GM21528 (cell line): ENCODE data around the gene INPP5B.

Source experiments
- ATAC-seq: cut with Tn5 transposase; IDR thresholded peaks from one replicate; pipeline ENCODE4 v1.9.1; 2021; ENCODE audit warnings: mild to moderate bottlenecking, moderate library complexity; ENCODE audit not compliant: unreplicated experiment, low FRiP score

The INPP5B gene

DNA sequence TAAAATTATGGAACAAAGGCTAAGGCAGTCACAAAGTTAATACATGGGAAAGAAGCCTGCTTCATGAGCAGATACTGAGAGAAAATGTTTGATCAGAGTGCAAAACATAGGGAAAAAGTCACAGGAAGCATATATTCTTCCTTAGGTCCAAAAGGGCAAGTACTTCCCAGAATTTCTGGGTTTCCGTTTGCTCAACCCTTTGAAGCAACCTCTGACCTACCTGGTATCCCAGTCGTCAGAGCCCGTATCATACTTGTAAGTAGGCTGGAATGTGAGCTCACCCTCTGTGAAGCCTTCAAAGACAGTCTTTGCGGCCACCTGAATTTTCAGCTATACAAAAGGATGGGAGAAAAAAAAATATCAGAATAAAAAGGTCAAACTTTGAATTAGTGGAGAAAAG lies 67.0 kb downstream of the INPP5B start:
- ATAC-seq: no peak

DNA sequence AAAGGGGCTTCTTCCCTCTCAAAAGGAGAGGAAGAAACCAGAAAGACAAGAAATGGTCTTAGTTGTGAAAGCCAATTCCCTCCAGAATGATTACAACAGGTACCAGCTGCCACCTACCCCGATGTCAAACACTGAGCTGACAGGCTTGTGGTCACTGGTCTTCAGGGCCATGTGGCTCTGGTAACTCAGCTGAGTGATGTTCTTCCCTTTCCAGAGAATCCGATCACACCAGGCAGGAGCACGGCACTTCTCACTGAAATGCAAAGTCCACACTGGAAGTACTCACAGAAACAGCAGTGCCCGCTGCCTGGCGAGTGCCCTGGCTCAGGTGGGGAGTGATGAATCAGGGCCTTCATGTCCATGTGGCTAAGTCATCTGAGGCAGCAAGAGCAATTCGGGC lies 68.8 kb downstream of the INPP5B start:
- no peak for ATAC-seq

DNA sequence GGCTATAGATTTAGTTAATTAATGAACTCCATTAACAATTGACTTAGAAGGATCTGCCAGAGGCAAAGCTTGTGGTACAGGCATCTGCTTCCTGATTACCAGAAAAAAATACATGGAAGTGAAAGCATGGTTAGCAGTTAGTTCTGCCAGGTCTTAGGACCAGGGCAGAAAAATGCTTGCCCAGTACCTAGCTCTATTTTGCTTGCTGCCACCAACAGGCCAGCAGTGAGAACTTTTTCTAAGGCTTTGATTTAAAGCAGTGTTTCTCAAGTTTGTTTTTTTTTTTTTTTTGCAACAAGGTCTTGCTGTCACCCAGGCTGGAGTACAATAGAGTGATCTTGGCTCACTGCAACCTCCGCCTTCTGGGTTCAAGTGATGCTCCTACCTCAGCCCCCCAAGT lies 71.0 kb downstream of the INPP5B start:
- ATAC-seq: no peak

DNA sequence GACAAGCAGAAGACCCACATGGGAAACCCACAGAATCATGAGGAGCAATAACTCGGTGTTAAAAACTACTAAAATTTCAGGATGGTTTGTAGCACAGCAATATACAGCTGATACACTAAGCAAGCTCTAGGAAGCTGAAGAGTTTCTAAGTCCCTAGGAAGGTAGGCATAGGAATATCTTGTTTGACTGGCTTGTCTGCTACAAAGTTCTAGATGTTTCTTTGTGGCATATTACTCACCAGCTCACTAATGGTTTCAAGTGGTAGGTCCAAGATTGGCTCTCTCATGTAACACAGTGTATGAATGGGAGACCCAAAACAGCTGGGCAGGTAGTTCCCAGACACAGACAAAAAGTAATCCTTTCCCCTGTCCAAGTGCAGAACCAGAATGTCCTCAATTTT lies 74.2 kb downstream of the INPP5B start:
- no peak for ATAC-seq

DNA sequence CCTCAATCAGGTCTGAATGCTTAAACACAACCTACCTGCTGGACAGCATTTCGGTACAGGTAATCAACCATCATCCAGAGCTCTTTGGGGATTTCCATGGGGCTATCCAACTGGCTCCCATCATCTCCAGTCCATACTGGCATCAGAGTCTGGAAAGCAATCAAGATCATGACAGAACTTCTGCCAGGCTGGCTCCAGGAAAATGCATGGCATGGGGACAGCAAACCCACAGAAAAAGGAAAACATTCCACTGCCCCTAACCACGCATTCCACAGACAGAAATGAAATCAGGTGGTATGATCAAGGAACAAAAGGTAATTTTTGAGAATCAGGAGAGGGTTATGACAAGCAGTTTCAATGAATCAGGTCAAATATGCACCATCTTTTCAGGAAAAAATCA lies 78.4 kb downstream of the INPP5B start:
- ATAC-seq: no peak

DNA sequence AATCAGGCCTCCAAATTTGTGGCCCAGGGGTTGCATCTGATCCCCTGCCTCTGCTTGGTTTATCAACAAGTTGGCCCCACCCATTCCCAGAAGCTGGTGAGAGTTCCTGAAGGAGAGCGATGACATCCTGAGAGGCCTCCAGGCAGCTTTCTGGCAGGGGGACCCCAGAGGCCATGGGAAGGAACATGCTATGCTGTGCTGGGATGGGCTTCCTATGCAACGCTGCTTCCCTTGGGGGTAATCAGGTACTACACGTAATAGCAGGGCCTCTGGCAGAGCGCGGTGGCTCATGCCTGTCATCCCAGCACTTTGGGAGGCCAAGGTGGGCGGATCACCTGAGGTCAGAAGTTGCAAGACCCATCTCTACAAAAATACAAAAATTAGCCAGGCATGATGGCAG lies 79.1 kb downstream of the INPP5B start:
- ATAC-seq: no peak

DNA sequence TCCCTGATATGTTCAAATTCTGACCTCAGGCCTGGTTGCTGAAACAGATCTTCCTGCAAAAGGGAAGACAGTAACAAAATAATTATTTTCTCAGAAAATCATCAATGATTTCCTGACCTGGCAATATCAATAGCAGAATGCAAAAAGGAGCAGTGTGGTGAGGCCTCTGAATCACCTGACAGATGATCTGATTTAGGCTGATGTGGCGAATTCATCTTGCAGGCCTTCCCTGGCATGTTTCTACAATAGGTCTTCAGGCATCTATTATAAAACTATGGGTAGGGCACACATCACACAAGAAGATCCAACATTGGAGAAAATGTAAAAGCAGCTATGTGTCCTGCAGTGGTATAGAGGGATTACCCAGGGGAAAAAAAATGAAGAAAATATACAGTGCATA lies 80.4 kb downstream of the INPP5B start:
- no peak for ATAC-seq

DNA sequence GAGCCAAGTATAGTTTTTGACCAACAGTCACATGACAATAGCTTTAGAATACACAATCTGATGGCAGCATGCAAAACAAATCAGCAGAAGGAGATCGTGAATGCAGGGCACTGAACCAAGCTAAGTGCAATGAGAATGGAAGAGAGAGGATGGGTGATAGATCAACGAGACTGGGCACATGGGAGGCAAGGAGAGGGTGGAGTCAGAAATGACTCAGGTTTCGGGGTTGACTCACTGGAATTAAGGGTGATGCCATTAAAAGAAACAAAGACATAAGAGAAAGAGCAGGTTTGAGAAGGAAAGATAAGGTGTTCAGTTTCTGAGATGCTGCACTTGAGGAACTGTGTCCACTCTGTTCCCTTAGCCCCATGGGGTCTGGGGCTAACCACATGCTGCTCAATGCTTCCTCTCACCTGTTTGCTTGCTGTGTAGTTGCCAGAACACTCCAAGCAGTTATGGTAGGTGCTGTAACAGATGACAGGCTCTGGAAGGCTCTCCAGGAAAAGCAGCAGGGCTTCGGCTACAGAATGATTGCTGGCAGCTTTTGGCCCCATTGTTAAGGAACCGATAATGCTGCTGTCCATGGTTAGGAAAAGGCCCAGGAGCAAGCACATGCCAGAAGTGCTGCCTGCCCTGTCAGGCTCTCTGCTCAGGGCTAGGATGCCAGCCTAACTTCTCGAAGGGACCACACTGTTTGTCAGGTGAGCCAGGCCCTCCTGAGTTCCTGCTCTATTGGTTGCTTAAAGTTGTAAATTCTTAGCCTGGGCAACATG lies 81.3 kb downstream of the INPP5B start:
- ATAC-seq: no peak

DNA sequence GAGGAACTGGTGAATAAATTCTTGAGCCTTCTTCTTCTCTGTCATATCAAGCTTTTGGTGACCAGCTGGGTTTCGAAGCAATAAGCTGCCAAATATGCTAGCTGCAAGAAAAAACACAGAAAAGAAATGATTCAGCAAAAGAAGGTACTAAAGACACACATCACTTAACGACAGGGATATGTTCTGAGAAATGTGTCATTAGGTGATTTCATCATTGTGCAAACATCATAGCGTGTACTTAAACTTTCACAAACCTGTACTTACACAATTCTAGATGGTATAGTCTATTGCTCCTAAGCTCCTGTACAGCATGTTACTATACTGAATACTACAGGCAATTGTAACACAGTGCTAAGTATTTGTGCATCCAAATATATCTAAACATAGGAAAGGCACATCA lies 84.5 kb downstream of the INPP5B start:
- no peak for ATAC-seq

DNA sequence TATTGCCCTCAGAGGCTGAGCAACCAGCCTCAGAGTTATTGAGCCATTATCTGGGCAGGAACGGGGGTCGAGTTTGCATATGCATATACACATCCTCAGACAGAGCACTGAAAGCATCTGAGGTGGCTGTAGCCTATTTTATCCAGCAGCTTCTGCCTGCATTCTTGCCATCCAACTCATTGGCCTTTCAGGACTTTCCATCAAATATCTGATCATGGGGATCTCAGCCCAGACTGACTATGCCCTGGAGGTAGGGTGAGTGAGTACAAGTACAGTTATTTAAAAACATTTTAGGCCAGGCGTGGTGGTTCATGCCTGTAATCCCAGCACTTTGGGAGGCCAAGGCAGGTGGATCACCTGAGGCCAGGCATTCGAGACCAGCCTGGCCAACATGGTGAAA lies 85.7 kb downstream of the INPP5B start:
- ATAC-seq: no peak

DNA sequence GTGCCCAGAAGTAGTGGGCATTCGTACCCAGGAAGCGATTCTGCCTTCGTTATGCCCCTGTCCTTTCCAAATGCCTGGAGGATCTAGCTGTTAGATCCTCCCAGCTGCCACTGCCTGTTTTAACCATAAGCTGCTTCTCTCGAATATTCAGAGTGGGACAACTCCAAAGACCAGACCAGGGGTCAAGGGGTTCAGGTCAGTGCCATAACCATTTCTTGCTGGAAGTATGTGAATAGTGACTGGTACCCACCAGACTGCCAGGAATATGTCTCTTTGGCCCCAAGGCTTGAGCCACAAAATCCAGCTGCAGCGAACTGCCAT lies 86.5 kb downstream of the INPP5B start:
- ATAC-seq: no peak

DNA sequence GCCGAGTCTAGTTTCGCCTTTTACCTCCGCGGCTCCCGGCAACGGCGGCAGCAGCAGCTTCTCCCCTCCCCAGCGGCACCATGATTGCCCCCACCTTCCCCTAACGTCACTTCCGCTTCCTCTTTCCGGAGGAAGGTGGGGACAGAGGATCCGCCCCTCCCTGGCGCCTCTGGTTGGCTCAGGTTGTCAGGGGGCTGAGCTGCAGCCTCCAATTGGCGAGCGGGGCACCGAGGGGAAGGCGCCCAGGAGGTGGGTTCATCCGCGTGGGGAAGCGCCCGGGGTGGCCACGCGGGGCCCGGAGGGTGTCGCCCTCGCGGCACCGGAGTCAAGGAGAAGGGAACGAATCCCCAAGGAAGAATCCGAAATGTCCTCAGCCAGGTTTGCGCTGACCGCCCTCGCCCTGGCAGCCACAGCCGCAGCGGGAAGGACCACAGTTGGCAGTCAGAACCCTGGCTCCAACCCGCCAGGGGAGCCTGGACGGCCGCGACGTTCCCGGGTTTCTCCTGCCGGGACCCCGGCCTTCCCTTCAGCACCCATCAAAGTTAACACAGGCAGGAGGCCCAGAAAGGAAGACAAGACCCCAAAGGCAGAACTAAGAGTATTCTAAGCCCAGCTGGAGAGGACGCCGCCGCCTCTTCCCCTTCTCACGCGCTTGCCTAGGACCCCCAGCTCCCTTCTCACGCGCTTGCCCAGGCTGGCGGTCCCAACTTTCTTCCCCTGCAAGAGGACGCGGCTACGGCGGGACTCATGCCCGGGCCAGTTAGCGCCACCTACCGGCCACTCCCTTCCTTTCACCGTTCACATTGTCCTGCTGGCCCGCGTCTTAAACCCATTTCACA lies 87.1 kb downstream of the INPP5B start, which contains the start of gene MTF1:
MTF1 (minus strand) TSS at position 86 of the 839 bp plus-strand sequence. CDS start 1,934 bp downstream, outside the sequence.
- ATAC-seq: peak; percentile 91

DNA sequence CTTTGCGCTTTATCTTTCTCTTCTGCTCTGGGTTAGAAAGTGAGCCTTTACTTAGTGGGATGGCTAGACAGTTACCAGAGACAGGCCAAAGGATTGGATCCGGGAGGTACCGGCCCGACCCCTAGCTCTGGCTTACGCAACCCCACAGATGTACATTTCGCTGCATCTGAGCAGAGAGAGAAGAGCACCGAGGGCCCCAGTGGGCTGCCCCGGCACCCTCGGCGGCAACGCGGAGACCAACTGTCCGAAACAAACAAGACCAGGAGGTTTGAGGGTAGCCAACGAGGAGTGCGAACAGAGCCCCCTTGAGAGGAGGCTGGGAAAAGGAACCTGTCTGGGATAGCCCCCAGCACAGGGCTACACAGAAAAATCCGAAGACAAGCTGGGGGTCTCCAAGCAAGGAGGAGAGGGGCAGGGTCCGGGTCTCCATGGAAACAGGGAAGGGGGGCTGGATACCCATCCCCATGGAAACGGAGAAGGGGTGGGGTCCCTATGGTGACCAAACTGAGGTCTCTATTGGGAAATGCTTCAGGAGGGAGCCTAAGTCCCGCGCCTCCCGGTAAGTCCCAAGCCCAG lies 87.8 kb downstream of the INPP5B start:
- peak; percentile 26 for ATAC-seq

DNA sequence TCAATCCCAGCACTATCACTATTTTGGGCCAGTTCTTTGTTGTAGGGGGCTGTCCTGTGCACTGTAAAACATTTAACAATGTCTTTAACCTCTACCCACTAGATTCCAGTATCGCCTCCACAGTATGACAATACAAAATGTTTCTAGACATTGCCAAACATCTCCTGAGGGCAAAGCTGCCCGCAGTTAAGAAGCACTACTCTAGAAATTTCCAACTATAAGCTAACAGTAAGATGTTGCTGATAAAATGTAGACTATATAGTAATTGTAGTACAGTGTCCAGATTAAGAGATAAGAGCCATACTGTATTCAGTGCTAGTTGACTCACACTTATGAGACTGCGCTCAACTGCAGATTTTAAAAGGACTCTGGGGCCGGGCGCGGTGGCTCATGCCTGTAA lies 92.4 kb downstream of the INPP5B start:
- no peak for ATAC-seq

DNA sequence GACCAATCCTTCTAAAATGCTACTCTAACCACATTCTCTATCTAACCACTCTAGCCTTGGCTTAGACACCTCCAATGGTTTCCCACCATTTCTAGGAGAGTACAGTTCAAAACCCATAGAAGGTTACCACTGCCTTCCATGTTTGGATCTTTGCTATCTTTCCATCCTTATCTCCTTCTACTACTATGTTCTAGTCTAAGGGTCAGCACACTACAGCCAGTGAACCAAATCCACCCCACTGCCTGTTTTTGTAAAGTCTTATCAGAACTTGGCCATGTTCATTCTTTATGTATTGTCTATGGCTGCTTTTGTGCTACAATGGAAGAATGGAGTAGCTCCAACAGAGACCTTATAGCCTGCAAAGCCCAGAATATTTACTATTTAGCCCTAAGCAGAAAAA lies 93.7 kb downstream of the INPP5B start:
- no peak for ATAC-seq

DNA sequence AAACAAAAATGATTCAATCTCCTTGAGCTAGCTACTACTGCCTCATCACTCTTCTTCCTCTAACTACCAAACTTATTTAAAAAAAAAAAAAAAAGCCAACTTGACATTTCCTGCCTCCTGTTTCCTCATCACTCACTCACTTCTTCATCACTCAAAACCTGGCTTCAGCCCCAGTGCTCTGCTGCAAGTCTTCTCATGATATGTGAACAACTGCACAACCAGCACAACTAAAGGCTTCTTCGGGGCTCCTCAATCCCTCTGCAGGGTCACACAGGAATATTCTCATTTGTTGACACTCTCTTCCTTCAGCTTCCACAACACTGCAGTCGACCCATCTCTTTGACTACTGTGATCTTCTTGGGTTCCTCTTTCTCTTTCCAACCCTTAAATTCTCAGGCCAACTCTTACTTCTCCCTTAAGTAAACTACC lies 95.1 kb downstream of the INPP5B start:
- no peak for ATAC-seq

DNA sequence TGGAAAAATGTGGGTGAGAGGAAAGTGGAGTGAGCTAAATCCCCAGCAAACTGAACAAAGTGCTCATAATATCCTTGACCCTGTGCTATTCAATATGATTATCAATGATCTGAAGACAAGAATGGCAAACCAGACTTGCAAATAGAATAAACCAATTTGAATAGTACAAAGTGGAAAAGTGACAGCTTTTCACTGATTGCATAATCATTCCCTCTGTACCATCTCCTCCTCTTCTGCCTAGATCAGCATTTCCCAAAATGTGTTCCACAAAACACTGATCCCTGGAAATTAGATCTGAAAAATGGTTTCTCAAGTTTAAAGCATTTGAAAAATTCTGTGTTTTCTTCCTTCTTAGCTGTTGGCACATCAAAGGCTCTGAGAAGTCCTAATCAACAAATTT lies 95.6 kb downstream of the INPP5B start:
- no peak for ATAC-seq

DNA sequence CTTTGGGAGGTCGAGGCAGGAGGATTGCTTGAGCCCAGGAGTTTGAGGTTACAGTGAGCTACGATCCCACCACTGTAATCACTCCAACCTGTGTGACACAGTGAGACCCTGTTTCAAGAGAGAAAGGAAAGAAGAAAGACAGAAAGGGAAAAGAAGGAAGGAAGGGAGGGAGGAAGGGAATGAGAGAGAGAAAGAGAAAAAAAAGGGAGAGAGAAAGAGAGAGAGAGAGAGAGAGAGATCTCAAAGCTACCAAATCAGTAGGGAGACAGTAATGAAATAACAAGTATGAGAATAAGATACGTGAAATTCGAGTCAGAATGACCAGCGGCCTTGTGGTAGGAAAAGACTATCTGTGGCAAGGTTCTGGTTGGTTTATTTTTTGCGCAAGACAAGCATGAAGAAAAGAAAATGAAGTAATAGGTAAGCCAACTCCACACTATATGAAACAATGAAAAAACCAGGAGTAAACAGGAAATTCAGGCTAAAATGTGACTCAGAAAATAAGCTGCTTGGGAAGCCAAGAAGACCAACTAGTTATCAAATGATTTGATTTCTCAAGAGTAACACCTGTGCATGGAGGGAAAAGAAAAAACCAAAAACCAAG lies 96.4 kb downstream of the INPP5B start:
- ATAC-seq: no peak

DNA sequence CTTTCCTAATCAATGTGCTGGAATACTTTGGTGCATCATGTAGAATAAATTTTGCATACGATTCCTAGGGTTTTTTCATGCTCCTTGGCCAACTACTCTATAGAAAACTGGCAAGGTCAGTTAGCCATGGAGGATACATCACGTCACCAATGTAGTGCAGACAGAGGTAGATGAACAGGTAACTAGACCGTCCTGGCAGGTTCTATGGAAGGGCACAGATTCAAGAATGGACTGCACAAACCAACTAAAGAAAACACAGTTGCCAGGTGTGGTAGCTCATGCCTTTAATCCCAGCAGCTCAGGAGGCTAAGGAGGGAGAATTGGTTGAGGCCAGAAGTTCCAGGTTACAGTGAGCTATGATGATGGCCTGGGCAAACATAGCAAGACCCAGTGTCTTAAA lies 97.4 kb downstream of the INPP5B start:
- ATAC-seq: no peak

DNA sequence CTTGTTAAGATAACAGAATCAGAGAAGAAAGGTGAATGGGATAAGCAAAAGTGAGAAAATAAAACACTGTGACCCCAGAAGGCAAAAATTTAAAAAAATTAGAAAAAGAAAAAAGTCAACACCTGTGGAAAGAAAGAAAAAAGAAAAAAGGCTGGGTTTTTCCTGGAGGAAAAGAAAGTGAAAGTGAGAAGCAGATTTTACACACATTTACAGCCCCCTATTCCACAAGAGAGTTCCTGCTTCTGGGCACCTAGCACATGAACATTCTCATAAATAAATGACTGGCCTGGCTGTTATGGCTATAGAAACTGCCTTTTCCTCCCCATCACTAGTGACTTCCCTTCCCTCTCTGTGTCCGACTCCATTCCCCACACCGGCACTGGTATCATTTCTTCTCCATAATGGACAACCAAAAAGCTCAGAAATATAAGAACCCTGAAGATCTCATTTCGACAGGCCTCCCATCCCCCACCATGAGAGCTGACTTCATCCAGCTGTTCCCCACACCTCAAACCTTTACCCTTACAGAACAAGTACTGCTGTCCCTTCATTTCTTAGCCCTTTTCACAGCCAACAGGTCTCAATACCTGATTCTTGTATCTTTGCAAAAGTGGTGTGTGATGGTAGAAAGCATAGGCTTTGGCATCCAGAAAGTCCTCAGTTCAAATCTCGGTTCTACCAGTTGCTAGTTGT lies 100.1 kb downstream of the INPP5B start:
- ATAC-seq: no peak

DNA sequence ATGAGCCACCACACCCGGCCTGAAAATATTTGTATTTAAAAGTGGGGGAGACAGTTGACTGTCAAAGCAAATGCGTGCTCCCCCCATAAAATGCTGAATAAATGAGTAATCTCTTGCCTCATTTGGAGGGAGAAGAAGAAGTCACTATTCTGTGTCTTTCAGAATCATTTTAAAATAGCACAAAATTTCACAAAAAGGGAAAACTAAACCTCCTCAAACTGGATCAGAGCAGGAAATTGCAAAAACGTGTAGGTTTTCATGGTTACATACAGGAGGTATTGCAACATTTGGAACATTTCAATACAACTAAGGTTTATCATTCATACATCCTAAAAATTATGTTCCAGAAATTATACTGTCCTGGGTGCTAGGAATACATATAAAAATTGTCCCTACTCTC lies 101.1 kb downstream of the INPP5B start:
- no peak for ATAC-seq
